ENCODE measurements around the gene CIITA. TPM values are rescaled to one million over a fixed set of nuclear protein-coding genes. Genes with fewer than 3 reads are reported as not detected.
A peak's percentile ranks its signal among the peaks of the same experiment; 100 is the strongest.

CIITA gene
- total and polyA plus RNA-seq, 2 donors: 5.6 to 6.4 TPM

DNA sequence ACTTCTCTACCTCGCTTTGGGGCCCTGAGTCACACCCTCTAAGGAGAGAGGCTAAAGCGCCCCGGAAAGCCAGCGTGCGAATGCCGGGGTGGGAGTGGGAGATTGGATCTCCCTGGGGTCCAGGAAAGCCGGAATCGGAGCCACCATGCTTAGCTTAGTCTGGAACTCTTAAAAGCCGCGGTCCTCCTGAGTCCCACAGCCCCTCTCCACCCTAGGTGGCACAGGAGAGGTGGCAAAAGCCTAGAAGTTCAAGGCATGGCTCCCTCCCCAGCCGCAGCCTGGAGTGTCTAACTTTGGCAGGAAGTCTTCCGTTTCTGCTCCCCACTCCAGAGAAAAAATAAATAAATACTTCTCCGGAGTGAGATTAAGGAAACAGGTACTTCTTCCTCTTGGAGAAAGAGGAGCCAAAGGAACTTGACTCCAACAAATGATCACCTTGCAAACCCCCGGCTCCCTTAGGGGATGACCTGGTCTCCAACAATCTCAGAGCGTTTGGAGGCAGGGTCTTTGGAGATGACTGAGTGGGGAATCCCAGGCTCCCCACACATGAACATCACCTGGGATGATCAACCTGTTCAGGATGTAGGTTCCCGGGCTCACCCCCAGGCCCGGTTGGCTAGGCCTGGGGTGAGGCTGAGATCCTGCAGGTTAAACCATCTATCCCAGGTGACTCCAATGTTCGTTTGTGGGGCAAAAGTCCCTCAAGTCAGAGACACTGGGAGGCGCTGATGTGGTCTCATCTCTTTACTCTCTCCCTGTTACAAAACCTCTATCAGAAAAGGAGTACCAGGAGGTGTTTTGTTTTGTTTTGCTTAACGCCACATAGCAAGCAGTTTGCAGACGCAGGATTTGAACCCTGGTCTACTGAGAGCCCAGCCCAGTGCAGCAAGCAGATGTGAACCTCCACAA, 2.9 kb downstream of the CIITA start:
- Histone ChIP-seq H3K27ac (ENCODE audit: low read depth) (no peak overlapping the region), H3K4me3 (ENCODE audit: low read depth, low read length) (peak overlapping the region; percentile 47), H3K4me1 (ENCODE audit: insufficient read depth) (no peaks in the 10 kb centered on the region), H3K36me3 (ENCODE audit: insufficient read depth) (no peaks in the 10 kb centered on the region)
- 52% methylated on average over 21 of the region's 21 CpGs for WGBS
- no peak for DNase-seq (ENCODE audit: extremely low spot score)

DNA sequence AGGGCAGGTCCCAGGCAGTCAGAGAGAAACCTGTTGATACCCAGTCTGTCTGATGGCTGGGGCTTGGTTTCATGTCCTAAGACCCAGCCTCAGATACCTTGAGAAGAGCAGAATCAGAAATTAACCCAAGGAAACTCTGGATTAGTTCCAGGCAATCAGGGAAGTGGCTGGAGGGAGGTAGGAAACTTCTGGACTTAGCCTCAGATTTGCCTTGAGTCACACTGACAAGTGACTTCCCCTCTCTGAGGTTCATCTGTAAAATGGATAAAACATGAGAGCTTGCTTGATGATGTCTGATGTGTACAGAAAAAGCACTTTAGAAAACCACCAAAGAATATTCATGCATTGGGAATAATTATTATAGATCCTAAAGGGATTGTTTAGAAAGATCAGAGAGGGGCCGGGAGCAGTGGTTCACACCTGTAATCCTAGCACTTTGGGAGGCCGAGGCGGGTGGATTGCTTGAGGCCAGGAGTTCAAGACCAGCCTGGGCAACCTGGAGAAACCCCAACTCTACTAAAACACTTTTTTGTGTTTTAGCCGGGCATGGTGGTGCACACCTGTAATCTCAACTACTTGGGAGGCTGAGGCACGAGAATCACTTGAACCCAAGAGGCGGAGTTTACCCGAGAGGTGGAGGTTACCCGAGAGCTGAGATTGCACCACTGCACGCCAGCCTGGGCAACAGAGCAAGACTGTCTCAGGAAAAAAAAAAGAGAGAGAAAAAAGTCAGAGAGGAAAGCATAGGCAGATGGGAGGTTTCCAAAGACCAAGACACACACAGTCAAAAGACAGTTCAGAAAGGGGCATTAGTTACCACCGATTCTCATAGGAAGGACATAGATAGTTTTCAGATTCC, 3.8 kb downstream of the CIITA start:
- no peak overlapping the region for H3K4me3 ChIP-seq (ENCODE audit: low read depth, low read length)
- WGBS: 87% methylated on average over 10 of the region's 10 CpGs
- H3K4me1 ChIP-seq (ENCODE audit: insufficient read depth): no peaks in the 10 kb centered on the region
- H3K36me3 ChIP-seq (ENCODE audit: insufficient read depth): no peaks in the 10 kb centered on the region
- DNase-seq (ENCODE audit: extremely low spot score): no peak
- H3K27ac ChIP-seq (ENCODE audit: low read depth): no peak overlapping the region

DNA sequence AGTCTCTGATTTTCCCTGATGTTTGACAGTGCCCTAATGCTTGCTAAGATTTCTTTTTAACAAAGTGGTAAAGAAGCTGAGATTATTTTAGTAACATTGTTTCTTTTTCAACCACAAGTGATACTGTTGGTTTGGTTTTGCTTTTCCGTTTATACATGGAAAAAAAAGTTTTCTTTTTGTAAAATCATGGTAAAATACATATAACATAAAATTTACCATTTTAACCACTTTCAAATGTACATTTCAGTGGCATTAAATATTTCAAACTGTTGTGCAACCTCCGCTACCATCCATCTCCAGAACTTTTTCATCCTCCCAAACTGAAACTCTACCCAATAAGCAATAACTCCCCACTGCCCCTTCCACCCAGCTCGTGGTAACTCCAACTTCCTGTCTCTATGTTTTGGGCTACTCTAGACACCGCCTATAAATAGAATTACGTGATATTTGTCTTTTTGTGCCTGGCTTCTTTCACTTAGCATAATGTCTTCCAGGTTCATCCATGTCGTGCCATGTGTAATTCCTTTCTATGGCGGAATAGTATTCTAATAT, 4.6 kb downstream of the CIITA start:
- Histone ChIP-seq H3K4me1 (ENCODE audit: insufficient read depth) (no peaks in the 10 kb centered on the region), H3K27ac (ENCODE audit: low read depth) (no peak overlapping the region), H3K4me3 (ENCODE audit: low read depth, low read length) (no peak overlapping the region), H3K36me3 (ENCODE audit: insufficient read depth) (no peaks in the 10 kb centered on the region)
- WGBS: 63% methylated on average over 7 of the region's 7 CpGs
- DNase-seq (ENCODE audit: extremely low spot score): no peak

DNA sequence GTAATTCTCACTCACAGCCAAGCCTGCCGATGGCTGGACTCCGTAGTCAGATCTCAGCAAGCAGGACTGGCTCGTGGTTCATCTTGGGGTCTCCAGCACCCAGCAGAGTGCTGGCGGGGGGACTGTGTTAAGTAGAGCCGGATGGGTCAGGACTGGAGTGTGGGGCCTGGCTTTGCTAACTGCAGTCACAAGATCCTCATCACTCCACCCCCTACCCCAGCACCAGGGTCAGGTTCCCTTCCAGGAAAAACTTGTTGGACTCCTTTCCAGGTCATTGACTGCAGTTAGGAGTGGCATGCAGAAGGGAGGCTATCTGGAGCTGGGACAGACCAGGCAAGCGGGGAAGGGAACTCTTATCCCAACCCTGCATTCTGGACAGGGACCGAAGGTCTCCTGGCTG, 6.0 kb downstream of the CIITA start:
- no peak overlapping the region for H3K27ac ChIP-seq (ENCODE audit: low read depth)
- H3K4me3 ChIP-seq (ENCODE audit: low read depth, low read length): no peak overlapping the region
- WGBS: 77% methylated on average over 7 of the region's 7 CpGs
- H3K36me3 ChIP-seq (ENCODE audit: insufficient read depth): no peaks in the 10 kb centered on the region
- no peak for DNase-seq (ENCODE audit: extremely low spot score)
- no peaks in the 10 kb centered on the region for H3K4me1 ChIP-seq (ENCODE audit: insufficient read depth)

GRCh38 chr16:10885246-10885645, 8.2 kb downstream of the CIITA start:
- 48% methylated on average over 6 of the region's 6 CpGs for WGBS
- DNase-seq (ENCODE audit: extremely low spot score): no peak
- Histone ChIP-seq H3K27ac (ENCODE audit: low read depth) (no peak overlapping the region), H3K36me3 (ENCODE audit: insufficient read depth) (no peaks in the 10 kb centered on the region), H3K4me3 (ENCODE audit: low read depth, low read length) (no peak overlapping the region), H3K4me1 (ENCODE audit: insufficient read depth) (no peaks in the 10 kb centered on the region)

DNA sequence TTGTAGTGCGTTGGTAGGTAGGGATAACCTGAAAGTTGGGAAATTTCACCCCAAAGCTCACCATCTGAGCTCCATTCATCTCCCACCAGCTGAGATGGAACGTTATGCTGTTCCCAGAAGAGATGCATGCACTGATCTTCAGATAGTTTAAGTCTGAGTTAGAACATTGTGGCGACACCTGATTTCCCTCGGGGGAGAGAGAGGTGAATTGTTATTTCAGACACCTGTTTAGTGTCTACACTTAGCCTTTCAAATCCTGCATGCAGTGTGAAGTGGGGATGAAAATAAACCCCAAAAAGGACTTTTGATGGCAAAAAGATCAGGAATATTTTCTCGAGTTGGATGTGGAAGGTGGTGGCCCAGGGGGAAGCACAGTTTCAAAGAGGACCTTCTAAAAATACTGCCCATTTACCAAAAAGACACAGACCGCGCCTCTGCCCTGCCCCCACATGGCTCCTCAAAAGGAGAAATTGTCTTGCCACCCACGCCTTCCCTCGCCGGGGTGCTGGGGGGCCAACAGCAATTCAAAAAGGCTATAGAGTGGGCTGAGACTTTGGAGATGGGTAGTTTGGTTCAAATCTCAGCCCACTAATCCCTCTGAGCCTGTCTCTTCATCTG, 11.4 kb downstream of the CIITA start:
- DNase-seq (ENCODE audit: extremely low spot score): no peak
- Histone ChIP-seq H3K4me1 (ENCODE audit: insufficient read depth) (no peaks in the 10 kb centered on the region), H3K4me3 (ENCODE audit: low read depth, low read length) (no peak overlapping the region), H3K36me3 (ENCODE audit: insufficient read depth) (no peaks in the 10 kb centered on the region), H3K27ac (ENCODE audit: low read depth) (no peak overlapping the region)
- 65% methylated on average over 10 of the region's 10 CpGs for WGBS

DNA sequence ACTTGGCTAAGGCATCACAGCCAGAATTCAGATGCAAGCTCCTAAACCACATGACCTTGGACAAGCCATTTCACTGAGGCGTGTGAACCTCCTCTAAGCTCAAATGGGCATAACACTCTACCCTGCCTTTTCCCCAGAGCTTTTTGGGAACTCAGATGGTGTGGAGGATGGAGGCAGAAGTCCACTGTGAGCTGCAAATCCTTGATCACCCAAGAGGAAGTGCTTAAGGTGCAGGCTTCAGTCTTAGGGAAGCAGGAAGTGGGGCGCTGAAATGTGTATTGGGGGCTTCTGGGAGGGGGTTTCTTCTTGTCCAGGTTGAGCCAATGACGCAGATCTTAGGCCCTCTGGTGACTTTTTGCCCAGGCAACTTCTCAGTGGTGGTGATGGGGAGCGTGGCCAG, 12.9 kb downstream of the CIITA start:
- Histone ChIP-seq H3K4me3 (ENCODE audit: low read depth, low read length) (no peak overlapping the region), H3K27ac (ENCODE audit: low read depth) (no peak overlapping the region), H3K36me3 (ENCODE audit: insufficient read depth) (no peaks in the 10 kb centered on the region), H3K4me1 (ENCODE audit: insufficient read depth) (no peaks in the 10 kb centered on the region)
- WGBS: 78% methylated on average over 4 of the region's 4 CpGs
- DNase-seq (ENCODE audit: extremely low spot score): no peak

DNA sequence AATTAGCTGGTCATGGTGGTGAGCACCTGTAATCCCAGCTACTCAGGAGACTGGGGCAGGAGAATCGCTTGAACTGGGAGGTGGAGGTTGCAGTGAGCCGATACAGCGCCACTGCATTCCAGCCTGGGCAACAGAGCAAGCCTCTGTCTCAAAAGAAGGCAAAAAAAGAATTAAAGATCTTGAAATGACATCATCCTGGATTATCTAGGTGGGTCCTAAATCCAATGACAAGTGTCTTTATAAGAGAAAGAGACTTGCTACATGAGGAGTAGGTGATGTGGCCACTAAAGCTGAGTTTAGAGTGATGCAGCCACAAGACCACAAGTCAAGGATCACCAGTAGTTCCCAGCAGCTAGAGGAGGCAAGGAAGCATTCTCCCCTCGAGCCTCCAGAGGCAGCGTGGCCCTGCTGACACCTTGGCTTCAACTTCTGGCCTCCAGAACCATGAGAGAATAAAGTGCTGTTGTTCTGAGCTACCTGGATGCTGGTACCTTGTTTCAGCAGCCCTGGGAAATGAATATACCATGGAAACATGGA, 15.8 kb downstream of the CIITA start:
- H3K4me3 ChIP-seq (ENCODE audit: low read depth, low read length): no peak overlapping the region
- H3K27ac ChIP-seq (ENCODE audit: low read depth): no peak overlapping the region
- 76% methylated on average over 5 of the region's 5 CpGs for WGBS

DNA sequence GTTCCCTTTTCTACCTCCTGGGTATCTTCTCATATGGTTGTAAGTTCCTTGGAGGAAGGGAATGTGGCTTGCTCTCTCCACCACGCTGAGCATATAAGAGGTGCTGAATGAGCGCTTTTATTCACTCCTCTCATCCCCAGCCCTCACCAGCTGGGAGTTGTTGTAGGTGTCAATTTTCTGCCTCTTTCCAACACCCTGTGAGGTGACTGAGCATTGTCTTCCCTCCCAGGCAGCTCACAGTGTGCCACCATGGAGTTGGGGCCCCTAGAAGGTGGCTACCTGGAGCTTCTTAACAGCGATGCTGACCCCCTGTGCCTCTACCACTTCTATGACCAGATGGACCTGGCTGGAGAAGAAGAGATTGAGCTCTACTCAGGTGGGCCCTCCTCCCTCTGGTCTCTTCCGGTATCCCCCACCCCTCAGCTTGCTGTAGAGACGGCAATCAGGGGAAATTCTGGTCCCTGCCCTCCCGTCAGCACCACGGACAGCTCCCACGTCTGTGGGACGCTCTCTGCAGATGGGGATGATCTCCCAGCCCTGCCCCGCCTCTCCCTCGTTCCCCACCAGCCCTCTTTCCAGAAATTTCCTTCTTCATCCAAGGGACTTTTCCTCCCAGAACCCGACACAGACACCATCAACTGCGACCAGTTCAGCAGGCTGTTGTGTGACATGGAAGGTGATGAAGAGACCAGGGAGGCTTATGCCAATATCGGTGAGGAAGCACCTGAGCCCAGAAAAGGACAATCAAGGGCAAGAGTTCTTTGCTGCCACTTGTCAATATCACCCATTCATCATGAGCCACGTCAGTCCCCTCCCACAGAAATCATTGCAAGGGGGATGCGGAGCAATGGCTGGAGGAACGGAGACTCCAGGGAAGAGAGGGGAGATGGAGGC, 18.3 kb downstream of the CIITA start:
- WGBS: 35% methylated on average over 17 of the region's 17 CpGs
- no peak for DNase-seq (ENCODE audit: extremely low spot score)
- Histone ChIP-seq H3K4me3 (ENCODE audit: low read depth, low read length) (no peak overlapping the region), H3K36me3 (ENCODE audit: insufficient read depth) (no peaks in the 10 kb centered on the region), H3K27ac (ENCODE audit: low read depth) (no peak overlapping the region), H3K4me1 (ENCODE audit: insufficient read depth) (no peaks in the 10 kb centered on the region)

More for the DNA sequence above, 15.8 kb downstream of the CIITA start:
- no peak for DNase-seq (ENCODE audit: extremely low spot score)
- Histone ChIP-seq H3K4me1 (ENCODE audit: insufficient read depth) (no peaks in the 10 kb centered on the region), H3K36me3 (ENCODE audit: insufficient read depth) (no peaks in the 10 kb centered on the region)

GRCh38 chr16:10896165-10896564, 19.2 kb downstream of the CIITA start:
- no peak for DNase-seq (ENCODE audit: extremely low spot score)
- H3K36me3 ChIP-seq (ENCODE audit: insufficient read depth): no peaks in the 10 kb centered on the region
- 67% methylated on average over 3 of the region's 3 CpGs for WGBS

DNA sequence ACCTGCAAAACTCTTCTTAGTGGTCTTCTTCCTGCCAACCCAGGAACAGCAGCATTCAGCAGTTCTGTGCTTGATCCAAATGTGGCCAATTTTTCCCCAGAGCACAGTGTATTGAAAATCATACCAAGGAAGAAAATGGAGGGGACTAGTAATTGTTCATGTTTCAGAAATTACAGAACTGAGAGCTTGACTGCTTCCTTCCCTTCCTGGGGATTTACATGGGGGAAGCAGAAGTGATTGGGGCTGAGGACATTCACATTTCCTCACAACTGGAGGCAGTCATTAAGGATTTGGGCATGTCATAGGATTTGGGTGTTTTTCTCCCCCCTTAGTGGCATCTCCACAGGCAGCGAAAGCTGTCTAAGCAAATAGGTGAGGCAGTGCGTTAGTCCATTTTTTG, 19.7 kb downstream of the CIITA start:
- WGBS: 91% methylated on average over 2 of the region's 2 CpGs
- no peak overlapping the region for H3K4me3 ChIP-seq (ENCODE audit: low read depth, low read length)
- H3K36me3 ChIP-seq (ENCODE audit: insufficient read depth): no peaks in the 10 kb centered on the region
- no peaks in the 10 kb centered on the region for H3K4me1 ChIP-seq (ENCODE audit: insufficient read depth)
- H3K27ac ChIP-seq (ENCODE audit: low read depth): no peak overlapping the region
- DNase-seq (ENCODE audit: extremely low spot score): no peak

More at GRCh38 chr16:10896165-10896564, 19.2 kb downstream of the CIITA start:
- H3K4me3 ChIP-seq (ENCODE audit: low read depth, low read length): no peak overlapping the region
- no peaks in the 10 kb centered on the region for H3K4me1 ChIP-seq (ENCODE audit: insufficient read depth)
- H3K27ac ChIP-seq (ENCODE audit: low read depth): no peak overlapping the region

- Histone ChIP-seq H3K4me3 (ENCODE audit: low read depth, low read length) (no peak overlapping the region), H3K4me1 (ENCODE audit: insufficient read depth) (no peaks in the 10 kb centered on the region), H3K27ac (ENCODE audit: low read depth) (no peak overlapping the region), H3K36me3 (ENCODE audit: insufficient read depth) (no peaks in the 10 kb centered on the region)
- no peak for DNase-seq (ENCODE audit: extremely low spot score)
- whole genome bisulfite sequencing: 48% methylated on average over 5 of the region's 5 CpGs
These were observed 20.1 kb downstream of the CIITA start for GRCh38 chr16:10897134-10897533.

Measured in urinary bladder (tissue), 4 donors.